ENCODE results near the gene PHIP.

- no peak for TF ChIP-seq CTCF (IDR thresholded peaks at IDR 0.05 in 2 of 3, conservative IDR thresholded peaks at IDR 0.05 in 1 of 3; ENCODE audit: borderline replicate concordance in 1 of 3, insufficient read depth in 1 of 3, low read depth in 2 of 3, low read length in 2 of 3)
- TF ChIP-seq TCF7L2 (IDR thresholded peaks at IDR 0.05; ENCODE audit: borderline replicate concordance, extremely low read depth, insufficient read depth, insufficient read length) = no peak
Measured at GRCh38 chr6:79005497-79005896, 72.6 kb downstream of the PHIP start.

All from HCT116 (cell line).